D721Med (cell line): ENCODE data around the gene ADAMTS13.

Experiments used
- DNase-seq: peaks from one replicate; pipeline ENCODE4 v3.0.0; 2011; ENCODE audit warnings: low spot score; ENCODE audit not compliant: insufficient read length
- FAIRE-seq: peaks from 2 replicates; lab custom pipeline; 2011; peaks lifted over from hg19 to GRCh38; lab: Jason Lieb, UNC
- TF ChIP-seq, protein P1 (sequence below): IDR thresholded peaks from 2 replicates; pipeline ENCODE4 v1.5.1; 2012; ENCODE audit warnings: mild to moderate bottlenecking, control low read depth; ENCODE audit not compliant: insufficient read depth; ENCODE audit errors: missing control alignments

Gene ADAMTS13

GRCh38 chr9:133378408-133378962 lies 43.7 kb upstream of the ADAMTS13 start:
- DNase-seq (no peak), FAIRE-seq (no peak)
- TF ChIP-seq, protein P1, sequence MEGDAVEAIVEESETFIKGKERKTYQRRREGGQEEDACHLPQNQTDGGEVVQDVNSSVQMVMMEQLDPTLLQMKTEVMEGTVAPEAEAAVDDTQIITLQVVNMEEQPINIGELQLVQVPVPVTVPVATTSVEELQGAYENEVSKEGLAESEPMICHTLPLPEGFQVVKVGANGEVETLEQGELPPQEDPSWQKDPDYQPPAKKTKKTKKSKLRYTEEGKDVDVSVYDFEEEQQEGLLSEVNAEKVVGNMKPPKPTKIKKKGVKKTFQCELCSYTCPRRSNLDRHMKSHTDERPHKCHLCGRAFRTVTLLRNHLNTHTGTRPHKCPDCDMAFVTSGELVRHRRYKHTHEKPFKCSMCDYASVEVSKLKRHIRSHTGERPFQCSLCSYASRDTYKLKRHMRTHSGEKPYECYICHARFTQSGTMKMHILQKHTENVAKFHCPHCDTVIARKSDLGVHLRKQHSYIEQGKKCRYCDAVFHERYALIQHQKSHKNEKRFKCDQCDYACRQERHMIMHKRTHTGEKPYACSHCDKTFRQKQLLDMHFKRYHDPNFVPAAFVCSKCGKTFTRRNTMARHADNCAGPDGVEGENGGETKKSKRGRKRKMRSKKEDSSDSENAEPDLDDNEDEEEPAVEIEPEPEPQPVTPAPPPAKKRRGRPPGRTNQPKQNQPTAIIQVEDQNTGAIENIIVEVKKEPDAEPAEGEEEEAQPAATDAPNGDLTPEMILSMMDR = no peak

DNA sequence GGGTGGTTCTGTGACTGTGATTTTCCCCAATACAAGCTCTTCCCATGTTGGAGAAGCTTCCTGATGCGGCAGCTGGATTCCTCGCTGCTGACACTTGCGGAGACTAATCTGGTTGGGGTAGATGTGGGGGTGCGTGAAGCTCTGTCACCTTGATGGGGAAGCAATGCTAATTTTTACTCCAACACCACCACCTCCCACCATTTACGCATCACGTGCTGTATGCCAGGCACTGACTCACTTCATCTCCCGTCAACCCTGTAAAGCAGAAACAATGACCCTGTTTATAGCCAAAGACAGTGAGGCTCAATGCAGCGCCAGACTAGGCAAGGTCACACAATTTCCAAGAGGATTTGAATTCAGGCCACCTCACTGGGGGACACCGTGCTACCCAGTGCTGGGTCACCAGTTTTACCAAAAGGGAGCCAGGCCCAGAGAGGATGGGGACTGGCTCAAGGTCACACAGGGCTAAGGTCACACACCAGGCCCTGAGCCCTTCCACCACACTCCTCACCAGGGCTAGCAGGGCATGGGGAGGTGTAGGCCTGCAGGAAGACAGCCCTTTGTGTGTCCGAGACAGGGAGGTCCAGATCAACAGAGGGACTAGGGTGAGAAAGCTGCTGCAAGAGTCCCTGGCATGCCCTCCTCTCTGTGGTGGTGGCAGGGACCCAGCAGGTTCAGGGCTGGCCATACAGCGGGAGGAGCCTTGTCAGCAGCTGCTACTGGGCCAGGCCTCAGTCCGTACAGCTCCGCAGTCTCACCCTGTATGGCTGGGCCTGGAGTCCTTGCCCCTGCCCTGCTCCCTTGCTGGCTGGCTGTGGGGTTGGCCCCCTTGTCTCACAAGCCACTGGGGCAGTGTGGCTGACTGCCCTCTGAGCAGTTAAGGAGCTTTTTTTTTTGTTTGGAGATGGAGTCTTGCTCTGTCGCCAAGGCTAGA lies 42.7 kb upstream of the ADAMTS13 start:
- no peak for FAIRE-seq
- TF ChIP-seq, protein P1 = no peak
- no peak for DNase-seq

GRCh38 chr9:133380734-133381133 lies 41.4 kb upstream of the ADAMTS13 start:
- TF ChIP-seq, protein P1 = no peak
- FAIRE-seq (no peak), DNase-seq (no peak)

DNA sequence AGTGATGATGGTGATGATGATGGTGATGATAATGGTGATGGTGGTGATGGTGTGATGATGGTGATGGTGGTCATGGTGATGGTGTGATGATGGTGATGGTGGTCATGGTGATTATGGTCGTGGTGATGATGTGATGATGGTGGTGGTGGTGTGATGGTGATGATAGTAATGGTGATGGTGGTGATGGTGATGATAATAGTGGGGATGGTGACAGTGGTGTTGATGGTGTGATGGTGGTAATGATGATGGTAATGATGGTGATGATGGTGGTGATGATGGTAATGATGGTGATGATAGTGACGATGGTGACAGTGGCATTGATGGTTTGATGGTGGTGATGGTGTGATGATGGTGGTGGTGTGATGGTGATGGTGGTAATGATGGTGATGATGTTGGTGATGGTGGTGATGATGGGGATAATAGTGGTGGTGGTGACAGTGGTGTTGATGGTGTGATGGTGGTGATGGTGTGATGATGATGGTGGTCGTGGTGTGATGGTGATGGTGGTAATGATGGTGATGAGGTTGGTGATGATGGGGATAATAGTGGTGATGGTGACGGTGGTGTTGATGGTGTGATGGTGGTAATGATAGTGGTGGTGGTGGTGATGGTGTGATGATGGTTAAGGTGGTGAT lies 39.5 kb upstream of the ADAMTS13 start:
- DNase-seq = no peak
- TF ChIP-seq, protein P1 = no peak
- no peak for FAIRE-seq

GRCh38 chr9:133383438-133383837 lies 38.7 kb upstream of the ADAMTS13 start:
- TF ChIP-seq, protein P1 = no peak
- no peak for FAIRE-seq
- DNase-seq = no peak

DNA sequence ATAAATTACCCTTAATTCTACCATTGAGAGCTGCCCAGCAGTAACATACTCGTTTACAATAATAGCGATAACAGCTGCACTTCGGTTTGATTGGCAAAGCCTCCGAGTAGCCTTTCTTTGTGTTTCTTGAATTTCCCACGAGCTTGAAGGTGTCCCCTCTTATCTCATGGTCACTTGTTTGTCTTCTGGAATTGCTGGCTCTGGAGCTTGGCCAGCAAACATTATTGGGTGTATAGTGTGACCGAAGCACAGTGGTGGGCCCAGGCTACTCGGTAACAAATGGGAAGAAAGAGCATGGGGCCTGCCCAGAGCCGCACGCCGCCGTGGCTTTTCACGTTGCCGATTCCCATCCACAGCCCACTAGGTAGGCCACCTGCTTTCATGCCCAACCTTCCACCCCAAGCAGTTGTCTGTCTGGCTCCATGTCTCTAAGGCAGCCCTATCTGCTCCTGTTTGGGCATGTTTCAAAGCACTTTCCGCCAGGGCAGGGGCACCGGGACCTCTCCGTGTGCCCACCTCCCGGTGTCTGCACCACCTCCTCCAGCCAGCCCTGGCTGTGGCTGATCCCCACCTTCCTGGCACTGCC lies 37.3 kb upstream of the ADAMTS13 start:
- FAIRE-seq (no peak), DNase-seq (no peak)
- TF ChIP-seq, protein P1 = no peak
